HG03159 (cell line): Measurements from ENCODE around the gene TFIP11.

Experiments
- ATAC-seq: cut with Tn5 transposase; IDR thresholded peaks from one replicate; pipeline ENCODE4 v1.9.1; 2021; ENCODE audit warnings: mild to moderate bottlenecking, moderate library complexity; ENCODE audit not compliant: unreplicated experiment

The TFIP11 gene

DNA sequence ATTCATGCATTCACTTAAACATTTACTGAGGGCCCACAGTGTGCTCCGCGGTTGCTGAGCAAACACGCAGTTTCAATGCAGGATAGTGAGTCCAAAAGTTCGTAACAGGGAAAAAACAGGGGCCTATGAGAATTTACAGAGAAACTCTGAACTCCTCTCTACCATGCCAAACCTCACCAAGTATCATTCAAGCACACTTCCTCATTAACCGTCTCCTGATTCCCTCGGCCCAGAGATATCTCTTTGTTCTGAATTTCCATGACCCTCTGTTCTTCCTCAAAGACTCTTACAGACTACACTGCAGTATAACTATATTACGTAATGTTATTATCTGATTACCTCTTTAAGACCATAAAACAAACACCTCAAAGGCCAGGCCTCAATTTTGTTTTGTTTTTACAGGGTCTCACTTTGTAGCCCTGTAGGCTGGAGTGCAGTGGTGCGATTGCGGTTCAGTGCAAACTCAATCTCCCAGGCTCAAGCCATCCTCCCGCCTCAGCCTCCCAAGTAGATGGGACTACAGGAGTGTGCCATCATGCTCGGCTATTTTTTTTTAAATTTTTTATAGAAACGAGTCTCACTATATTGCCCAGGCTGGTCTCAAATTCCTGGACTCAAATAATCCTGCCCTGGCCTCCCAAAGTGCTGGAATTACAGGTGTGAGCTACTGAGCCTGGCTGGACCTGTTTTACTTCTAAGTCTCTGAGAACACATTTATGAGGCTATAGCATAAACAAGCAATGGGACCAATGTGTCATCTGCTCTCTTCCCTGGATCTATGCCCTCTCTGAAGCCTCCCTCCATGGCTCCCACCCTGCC lies 32.3 kb downstream of the TFIP11 start:
- ATAC-seq, result no peak

DNA sequence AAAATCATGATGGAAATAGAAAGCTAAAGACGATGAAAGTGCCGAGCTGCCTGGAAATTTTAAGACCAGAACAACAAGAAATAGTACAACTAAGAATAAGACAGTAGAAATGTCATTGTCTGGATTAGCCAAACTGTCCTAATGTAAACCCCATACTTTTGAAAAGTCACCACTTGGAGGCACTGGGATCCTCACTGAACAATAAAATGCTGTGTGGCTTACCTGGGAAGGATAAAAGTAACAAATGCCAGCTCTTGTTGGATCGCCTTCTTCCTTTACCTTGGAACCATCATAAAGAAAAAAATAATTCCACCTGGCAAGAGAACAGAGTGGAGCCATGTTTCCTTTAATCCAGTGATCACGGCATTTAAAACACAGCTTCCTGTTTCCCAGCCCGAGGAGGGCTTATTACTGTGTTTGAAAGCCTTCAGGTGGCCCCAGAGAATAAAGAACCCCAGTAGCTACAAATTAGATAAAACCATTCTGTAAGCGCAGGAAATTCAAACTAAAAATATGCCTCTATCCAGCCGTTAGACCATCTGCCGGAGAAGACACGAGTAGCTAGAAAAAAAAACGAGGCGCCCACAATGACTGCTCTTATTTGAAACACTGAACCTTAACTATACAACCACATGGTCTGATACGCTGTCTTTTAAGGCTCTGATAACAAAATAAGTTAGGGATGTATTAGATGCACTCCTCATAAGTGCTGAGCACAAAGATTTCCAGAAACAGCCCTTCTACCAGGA lies 33.1 kb downstream of the TFIP11 start:
- no peak for ATAC-seq

DNA sequence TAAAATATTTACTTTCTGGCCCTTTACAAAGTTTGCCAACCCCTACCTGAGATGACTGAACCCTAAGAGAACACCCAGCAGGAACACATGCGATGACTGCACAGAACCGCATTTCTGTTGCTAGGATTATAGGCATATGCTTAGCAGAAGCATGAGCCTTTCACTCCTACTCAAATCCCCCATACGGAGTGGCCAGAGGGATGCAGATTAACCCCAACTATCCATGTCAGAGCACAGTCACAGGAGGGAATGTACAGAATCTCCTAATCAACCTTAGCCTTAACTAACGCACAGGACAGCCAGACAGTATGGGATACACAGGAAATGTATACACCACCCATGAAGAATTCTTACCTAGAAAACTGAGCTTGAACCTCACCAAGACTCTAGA lies 34.9 kb downstream of the TFIP11 start:
- no peak for ATAC-seq

DNA sequence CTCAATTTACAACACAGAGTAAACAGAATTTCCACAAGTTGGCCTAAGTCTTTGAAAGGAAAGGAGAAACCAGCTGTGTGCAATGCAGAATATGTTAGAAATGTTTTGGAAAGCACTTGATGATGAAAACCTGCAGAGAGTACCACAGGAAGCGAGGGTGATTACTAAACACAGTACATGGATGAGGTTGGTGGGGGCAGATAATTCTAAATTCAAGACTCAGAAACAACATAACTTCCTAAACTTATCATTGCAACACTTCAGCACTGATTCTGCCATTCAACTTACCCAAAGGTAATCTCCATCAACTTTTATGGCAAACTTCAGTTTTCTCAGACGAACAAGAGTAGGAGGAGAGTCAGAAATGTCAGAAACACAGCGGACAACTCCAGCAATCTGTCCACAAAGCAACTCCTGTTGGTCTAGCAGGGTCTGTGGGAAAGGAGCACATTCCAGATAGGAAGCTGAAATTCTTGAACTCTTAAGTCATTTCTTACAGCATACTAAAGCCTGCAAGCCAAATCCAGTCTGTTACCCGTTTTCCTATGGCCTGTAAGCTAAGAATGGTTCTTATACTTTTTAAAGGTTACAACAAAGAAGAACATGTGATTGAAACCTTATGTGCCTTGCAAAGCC lies 35.5 kb downstream of the TFIP11 start:
- ATAC-seq, result no peak

DNA sequence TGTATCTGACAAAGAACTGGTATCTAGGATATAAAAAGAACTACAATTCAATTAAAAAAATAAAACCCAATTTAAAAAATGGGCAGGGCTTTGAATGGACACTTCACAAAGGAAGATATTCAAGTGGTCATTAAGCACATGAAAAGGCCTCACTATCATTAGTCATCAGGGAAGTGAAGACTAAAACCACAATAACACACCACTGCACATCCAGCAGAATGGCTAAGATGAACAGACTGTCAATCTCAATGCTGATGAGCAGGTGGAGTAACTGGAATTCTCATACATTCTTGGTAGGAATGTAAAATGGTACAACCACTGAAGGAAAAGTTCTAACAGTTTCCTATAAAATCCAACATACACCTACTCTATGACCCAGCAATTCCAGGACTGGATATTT lies 37.6 kb downstream of the TFIP11 start:
- ATAC-seq, result no peak

DNA sequence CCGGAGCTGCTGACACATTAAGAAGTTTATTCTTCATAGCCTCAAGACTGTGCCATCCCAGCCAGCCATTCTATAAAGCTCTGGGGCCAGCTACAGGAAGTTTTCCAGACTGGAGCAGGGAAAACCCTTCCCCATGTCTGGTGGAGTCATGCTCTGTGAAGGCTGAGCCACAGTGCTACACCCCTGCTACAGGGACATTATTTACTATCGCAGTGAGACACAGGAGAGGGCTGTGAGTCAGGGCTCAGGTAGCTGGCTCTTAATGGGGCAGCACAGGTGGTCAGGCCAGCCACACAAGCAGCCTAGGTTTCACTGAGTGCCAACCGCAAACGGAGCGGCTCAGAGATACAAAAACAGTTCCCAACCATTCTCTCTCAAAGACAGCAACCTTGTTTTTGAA lies 40.8 kb downstream of the TFIP11 start:
- ATAC-seq, result no peak

DNA sequence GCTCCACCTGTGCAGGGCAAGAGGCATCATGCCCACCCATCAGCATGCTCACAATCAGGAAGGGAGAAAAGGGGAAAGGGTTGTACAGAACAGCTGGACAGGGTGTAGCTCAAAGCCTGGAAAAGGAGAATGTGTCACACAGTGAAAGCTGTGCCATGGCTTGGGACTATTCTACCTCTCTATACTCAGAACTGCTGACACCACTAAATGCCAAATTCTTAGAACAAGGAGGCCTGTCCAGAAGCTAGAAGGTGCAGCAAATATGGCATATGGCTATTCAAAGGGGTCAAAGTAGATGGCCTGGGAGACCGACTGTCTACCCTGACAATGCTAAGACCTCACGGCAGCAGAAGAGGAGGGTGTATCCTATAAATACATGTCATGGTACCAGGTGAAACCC lies 41.5 kb downstream of the TFIP11 start:
- no peak for ATAC-seq

DNA sequence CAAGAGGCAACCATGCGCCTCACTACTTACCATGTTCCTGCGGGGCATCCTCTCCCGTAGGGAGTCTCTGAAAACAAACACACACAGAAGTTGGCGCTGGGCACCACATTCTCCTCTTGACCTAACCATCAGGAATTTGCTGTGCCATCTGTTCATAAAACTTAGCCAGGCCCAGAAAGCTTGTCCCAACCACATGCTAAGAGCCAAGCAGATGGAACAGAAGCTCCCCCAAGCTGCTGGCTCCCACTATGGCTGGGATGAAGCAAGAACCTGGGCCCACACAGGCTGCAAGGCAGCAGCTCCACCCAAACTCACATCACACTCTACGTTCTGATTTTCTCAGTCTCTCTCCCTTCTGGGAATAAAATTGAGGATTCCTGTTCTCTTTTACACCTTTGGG lies 46.1 kb downstream of the TFIP11 start:
- no peak for ATAC-seq

DNA sequence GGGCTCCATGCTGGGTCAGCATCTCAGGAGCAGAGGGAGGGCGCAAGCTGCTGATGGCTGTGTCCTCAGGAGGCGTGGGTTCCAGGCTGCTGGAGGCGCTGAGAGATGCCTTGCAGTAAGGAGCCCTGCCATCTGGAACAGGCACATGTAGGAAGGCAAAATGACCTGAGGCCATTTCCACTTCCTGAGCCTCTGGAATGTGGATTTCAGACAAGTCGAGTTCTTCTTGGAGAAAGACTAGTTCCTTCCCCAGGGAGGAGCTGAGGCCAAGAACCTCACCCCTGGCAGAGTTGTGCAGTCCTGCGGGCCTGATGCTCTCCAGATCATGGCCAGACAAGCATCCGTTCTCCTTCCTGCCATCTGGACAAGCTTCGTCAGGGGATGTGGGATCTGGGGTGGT lies 48.0 kb downstream of the TFIP11 start:
- no peak for ATAC-seq

DNA sequence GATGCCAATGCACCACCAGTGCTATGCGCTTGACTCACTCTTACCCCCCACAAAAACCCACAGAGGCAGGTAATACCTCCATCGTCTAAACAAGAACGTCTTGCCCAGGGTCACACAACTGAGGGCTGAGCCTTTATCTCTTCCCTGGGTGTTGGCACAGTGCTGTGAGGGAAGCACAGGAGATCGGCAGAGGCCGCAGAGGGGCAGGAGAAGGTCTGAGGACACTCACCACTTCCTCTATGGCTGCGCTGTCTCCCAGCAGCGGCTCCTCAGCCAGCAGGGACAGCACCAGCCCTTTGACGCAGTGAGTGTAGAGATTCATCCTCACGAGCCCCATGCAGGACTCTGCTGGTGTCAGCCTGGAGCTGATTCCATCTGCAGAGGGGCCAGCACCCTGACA lies 48.6 kb downstream of the TFIP11 start:
- no peak for ATAC-seq

DNA sequence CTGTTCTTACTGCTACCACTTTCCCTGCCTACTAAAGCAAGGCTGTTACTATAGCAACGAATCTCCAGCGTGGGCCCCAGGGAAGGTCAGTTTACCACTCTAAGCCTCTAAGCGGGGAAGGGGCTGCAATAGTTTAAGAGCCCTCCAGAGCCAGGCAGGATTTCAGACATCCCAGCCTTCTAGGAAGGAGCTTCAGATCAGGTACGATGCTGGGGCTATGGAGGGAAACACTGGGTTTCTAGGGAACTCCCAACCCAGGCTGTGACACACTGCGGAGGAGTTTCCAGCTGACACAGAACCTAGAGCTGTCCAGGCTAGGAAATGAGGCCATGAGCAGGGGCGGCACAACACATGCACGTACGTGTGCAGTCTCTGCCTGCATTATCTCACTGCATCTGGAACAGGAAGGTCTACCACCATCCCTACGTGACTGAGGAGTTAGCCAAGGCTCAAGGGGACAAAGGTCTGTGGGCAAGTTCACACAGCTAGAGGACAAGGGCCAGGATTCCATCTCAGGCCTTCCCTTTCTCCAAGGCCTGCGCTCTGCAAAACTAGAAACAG lies 49.1 kb downstream of the TFIP11 start:
- ATAC-seq, result no peak

DNA sequence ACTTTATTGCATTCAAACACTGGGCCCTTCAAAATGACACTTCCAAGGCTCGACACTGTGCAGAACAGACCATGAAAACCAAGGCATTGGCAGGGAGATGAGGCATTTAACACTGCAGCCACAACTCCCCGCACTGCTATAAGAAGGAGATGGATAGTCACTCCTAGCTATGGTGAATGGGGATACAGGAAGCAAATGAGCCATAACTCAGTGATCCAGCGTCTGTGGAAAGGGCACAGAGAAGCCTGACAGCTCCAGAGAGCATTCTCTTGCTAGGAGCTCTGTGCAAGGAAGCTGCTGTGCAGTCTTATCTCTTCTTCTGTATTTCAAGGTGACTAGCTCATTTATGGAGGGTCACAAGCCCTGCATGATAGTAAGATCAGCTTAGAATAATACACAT lies 49.6 kb downstream of the TFIP11 start:
- no peak for ATAC-seq

DNA sequence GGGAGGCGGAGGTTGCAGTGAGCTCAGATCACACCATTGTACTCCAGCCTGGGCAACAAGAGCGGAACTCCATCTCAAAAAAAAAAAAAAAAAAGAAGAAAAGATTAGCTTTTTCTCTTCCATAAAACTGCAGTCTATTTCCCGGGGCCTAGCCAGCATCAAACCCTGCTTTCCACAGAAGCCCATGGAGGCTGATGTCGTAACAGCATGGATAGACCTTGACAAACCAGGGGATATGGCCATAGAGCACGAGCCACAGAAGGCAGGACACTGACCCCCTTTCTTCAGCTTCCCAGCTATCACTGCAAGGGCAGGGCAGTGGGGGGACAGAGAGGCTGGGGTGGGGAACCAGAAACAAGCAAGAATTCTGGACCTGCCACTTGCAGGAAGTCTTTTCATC lies 50.2 kb downstream of the TFIP11 start:
- no peak for ATAC-seq

DNA sequence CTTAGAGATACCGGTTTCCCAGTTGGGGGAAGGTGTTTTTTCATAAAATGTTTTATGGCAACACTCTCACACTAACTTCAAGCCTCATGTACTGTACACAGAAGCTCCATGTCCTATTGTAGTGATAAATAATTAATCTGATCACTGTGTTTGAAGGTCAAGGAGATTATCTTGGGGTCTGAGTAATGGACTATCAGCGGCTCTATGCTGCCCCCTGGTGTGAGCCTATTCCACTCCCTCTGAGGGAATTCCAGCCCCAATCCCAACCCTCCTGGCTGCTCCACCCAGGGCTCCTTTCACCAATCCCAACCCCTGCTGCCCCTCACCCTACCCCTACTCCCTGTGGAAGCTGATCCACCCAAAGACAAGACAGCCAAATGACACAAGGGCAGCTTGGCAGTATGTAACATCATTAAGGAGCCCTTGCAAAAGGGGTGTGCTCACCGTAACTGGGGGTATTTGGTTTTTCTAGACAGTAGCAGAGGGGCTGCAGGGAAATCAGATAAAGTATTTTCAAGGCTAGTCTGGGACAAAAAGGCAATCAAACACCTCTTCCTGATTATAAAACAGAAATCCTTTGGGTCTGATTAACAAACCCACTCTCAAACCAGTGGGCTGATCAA lies 51.0 kb downstream of the TFIP11 start:
- ATAC-seq, result no peak

DNA sequence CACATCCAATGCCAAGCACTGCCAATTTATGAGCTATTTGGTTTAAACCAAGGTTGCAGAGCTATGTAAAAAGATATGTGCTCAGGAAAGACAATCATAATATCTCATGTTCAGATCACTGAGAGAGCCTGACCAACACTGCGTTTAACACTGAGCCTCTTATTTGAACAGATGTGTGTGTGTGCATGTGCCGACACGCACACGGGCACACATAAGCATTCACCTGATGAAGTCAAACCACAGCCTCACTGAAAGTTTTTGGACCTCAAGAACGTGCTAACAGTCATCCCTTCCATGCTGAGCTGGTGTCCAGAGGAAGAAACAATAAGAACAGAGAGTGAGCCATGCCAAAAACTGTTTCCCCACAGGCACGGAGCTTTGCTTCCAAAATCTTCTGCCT lies 52.1 kb downstream of the TFIP11 start:
- no peak for ATAC-seq

DNA sequence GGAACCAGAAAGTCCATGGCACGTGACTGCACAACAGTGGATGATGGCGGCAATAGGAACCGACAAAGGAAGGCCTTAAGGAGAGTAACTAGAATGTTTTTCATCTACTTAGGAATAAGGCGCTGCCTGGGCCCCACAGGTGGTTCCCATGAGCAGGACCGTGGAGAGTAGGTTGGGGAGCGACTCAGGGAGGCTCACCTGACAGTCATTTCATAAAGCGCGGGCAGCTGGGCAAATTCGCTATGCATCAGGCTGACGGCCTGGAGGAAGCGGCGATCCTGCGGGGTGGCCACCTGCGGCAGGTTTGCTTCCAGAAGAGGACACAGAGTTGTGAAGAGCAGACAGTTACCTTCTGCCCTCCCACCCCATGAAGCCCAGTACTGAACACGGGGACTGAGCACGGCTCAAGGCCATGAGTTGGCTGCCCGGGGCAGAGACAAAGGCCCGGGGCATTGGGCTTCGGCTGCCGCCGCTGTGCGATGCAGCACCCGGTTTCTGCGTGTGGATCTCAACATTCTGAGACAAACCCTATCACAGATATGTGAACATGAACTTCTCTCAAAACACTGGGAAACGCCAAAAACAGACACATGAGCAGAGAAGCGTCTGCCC lies 54.5 kb downstream of the TFIP11 start:
- no peak for ATAC-seq

DNA sequence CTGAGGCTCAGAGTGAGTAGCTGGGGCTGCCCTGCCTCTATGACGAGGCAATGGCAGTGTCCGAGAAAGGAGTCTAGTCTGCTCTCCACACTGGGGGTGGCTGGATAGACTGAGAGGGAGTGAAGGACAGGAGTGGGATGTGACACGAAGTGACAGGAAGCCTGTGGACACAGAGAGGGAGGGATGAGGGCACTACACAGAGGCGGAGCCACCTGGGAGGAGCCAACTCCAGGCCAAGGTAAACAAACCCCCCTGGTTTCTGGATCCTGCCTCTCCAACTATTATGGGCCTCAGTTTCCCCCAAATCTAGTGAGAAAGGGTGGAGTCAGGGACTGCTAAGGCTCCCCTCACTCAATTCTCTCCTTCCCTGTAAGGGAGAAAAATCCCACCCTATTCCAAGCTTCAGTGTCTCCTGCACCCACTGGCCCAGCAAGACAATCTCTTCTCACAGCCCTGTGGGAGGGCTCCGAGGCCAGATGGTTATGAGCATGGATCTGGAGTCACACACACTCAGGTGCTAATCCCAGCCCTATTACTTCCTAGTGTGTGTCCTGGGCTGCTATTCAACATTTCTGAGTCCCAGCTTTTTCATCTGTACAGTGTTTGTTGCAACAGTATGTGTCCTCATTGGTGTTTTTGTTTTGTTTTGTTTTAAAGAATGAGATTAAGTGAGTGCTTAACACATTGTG lies 58.3 kb downstream of the TFIP11 start:
- ATAC-seq, result no peak

DNA sequence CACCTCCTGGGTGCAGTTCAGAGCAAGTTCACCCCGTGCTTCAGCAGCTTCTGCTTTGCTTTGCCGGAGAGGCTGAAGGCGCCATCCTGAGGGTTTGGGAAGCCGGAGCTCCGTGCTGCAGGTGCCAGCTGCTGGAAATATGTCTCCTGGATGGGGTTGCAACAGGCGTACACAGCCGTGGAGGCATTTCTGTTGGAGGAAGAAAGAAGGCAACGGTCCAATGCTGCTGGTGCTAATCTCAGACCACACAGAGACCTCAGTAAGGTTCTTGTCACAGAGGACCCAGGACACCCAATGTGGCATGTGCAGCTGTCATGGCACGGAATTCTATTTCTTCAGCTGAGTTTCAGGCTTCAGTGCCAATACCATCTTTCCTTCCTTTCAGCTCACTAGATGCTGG lies 59.1 kb downstream of the TFIP11 start:
- no peak for ATAC-seq

DNA sequence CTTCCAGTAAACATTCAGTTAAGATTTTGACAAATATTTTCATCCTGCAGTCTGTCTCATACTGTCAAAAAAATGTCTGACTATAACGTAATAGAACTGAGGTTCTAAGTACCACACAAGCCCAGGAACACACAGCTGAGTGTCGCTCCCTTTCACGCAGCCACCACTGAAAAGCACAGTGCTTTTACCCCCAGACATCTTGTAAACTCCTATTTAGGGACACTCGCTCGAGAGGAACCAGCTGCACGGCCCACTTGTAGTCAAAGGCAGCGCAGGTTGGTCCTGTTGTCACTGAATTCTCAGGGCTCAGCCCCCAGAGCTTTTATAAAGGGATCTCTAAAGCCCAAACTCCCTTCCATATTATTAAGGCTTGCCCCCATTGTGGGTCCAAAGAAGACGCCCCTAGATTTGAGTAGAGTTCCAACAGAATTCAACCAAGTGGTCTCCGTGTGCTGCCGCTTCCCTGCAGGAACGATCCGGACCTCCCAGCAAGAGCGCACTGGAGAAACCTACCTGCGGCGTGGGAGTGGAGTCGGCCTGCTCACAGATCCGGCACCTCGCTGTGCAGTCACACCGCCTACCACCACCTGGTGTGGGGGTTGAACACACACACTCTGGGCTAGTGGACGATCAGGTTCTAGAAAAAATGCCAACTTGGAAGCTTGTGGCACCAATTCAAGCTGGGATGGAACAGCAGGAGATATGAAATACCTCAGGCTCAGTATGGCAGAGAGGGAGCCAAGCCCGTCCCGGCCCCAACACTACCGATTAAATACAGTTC lies 59.8 kb downstream of the TFIP11 start:
- ATAC-seq, result no peak
